Lower leg skin (tissue), 4 donors: ENCODE results near the gene PTGIS. TPM values are rescaled to one million over a fixed set of nuclear protein-coding genes. Genes with fewer than 3 reads are reported as not detected.

Experiments
- DNase-seq, 2 donors: peaks; one replicate each; pipeline ENCODE4 v3.0.0-alpha.2; 2019; ENCODE audit warnings: low spot score in 2 of 2
- H3K4me3 ChIP-seq: fragments of 200-600 bp; sonication (generic); 2 replicates; pipeline ENCODE4 v1.5.1; 2017; ENCODE audit warnings: mild to moderate bottlenecking, low read depth; ENCODE audit not compliant: poor library complexity, severe bottlenecking
- CTCF ChIP-seq, 3 donors: fragments of 450-650 bp; IDR thresholded peaks; one replicate each; pipeline ENCODE4 v1.5.1; 2016; ENCODE audit warnings: antibody characterized with exemption in 3 of 3, mild to moderate bottlenecking in 3 of 3, moderate library complexity in 2 of 3
- POLR2A ChIP-seq, 2 donors: fragments of 450-650 bp; IDR thresholded peaks; one replicate each; pipeline ENCODE4 v1.6.1; 2016 to 2017; ENCODE audit warnings: antibody characterized with exemption in 2 of 2, mild to moderate bottlenecking in 1 of 2, moderate library complexity in 1 of 2
- WGBS, 2 donors: methylation state at CpG; one replicate each; pipeline ENCODE4 v1.1.5; 2018; 5-methylcytosine and 5-hydroxymethylcytosine counted together
- intact Hi-C: fragments of 100-400 bp; cut with DNase I; formaldehyde crosslinking; loops from one replicate; pipeline ENCODE4 v1.15.0; 2023; ENCODE audit warnings: low total_unique reads
- total RNA-seq, 4 donors: library from RNA; depleted of rRNA; stranded (reverse); fragments of >200 nt; gene quantifications; one replicate each; pipeline ENCODE4 v1.1.0, GENCODE V29; 2016

PTGIS gene
- total RNA-seq, 4 donors from 2014 or later, result 2.3 to 13.3 (median 9.1) TPM

GRCh38 chr20:49580813-49581174, 12.9 kb upstream of the PTGIS start:
- no peak overlapping the region for H3K4me3 ChIP-seq
- no peak for TF ChIP-seq POLR2A (IDR thresholded peaks at IDR 0.05)
- no peak for TF ChIP-seq CTCF (IDR thresholded peaks at IDR 0.05)
- intact Hi-C loops, result no loop called here
- DNase-seq, result no peak
- 32 to 50% methylated on average over 1 of the region's 1 CpG for WGBS, 2 donors

- intact Hi-C loops, result no loop called here
- DNase-seq, result no peak
- no peak overlapping the region for H3K4me3 ChIP-seq
- WGBS, 2 donors, result 58 to 66% methylated on average over 15 of the region's 15 CpGs
- no peak for TF ChIP-seq POLR2A (IDR thresholded peaks at IDR 0.05)
- no peak for TF ChIP-seq CTCF (IDR thresholded peaks at IDR 0.05)
Measured at GRCh38 chr20:49579874-49580812, 12.2 kb upstream of the PTGIS start.

GRCh38 chr20:49579195-49579594, 11.3 kb upstream of the PTGIS start:
- TF ChIP-seq POLR2A (IDR thresholded peaks at IDR 0.05) (no peak), CTCF (IDR thresholded peaks at IDR 0.05) (no peak)
- 94 to 96% methylated on average over 4 of the region's 4 CpGs for WGBS, 2 donors

GRCh38 chr20:49578436-49578835, 10.5 kb upstream of the PTGIS start:
- TF ChIP-seq POLR2A (IDR thresholded peaks at IDR 0.05) (no peak), CTCF (IDR thresholded peaks at IDR 0.05) (no peak)
- intact Hi-C loops, result no loop called here
- H3K4me3 ChIP-seq, result no peak overlapping the region
- peak in 1 of 2 donors; percentile 60 for DNase-seq
- 86% methylated on average over 4 of the region's 4 CpGs for WGBS, 2 donors

More at GRCh38 chr20:49579195-49579594, 11.3 kb upstream of the PTGIS start:
- intact Hi-C loops, result no loop called here
- H3K4me3 ChIP-seq, result no peak overlapping the region
- DNase-seq, result no peak

DNA sequence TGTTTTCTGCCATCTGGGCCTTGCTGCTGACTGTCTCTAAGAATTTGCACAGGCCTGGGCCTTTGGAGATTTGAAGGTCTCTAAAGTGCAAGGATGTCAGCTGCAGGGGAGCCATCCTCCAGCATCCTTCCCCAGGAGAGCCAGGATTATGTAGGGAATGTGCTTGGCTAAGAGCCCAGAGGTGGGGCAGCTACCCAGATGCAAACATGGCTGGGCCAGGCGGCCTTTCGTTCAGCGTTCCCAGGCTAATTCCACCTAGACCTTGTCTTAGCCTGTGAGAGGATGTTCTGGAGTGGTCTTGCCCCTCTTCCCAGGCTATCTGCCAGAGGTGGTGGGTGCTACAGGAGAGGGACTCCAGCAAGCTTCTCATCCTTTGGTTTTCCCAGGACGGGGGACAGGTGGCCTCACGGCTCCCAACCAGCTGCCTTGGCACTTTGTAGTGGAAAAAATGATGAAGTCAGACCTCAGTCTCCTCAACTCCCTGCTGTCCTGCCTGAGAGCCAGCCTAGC, 7.7 kb upstream of the PTGIS start:
- H3K4me3 ChIP-seq, result no peak overlapping the region
- peak in 1 of 2 donors; percentile 83 for DNase-seq
- intact Hi-C loops, result no loop called here
- TF ChIP-seq CTCF (IDR thresholded peaks at IDR 0.05) (no peak), POLR2A (IDR thresholded peaks at IDR 0.05) (no peak)
- WGBS, 2 donors, result 42 to 54% methylated on average over 5 of the region's 5 CpGs
